HUDEP-2 (cell line): ENCODE results near the gene PRIMA1.

Experiments used
- DNase-seq, 76 experiments: peaks; one replicate each; lab custom pipeline; 2025; ENCODE audit not compliant: unreplicated experiment in 76 of 76; lab: John Stamatoyannopoulos, UW

Gene PRIMA1

GRCh38 chr14:93797536-93797935, 9.3 kb upstream of the PRIMA1 start:
- no peak for DNase-seq

GRCh38 chr14:93797071-93797470, 8.8 kb upstream of the PRIMA1 start:
- DNase-seq = no peak

- DNase-seq = no peak
Observed at GRCh38 chr14:93794756-93795155, 6.5 kb upstream of the PRIMA1 start.

GRCh38 chr14:93793555-93794324, 5.5 kb upstream of the PRIMA1 start:
- no peak for DNase-seq

GRCh38 chr14:93792391-93792790, 4.1 kb upstream of the PRIMA1 start:
- no peak for DNase-seq

- DNase-seq = no peak
Observed at GRCh38 chr14:93790966-93791365, 2.7 kb upstream of the PRIMA1 start.

GRCh38 chr14:93789228-93790130, 1.2 kb upstream of the PRIMA1 start:
- DNase-seq = no peak

- no peak for DNase-seq
Observed at GRCh38 chr14:93788543-93789227, 400 bp upstream of the PRIMA1 start.

GRCh38 chr14:93787465-93788292, 606 bp downstream of the PRIMA1 start:
- no peak for DNase-seq

GRCh38 chr14:93785423-93785822, 2.9 kb downstream of the PRIMA1 start:
- no peak for DNase-seq

GRCh38 chr14:93784878-93785277, 3.4 kb downstream of the PRIMA1 start:
- no peak for DNase-seq

GRCh38 chr14:93780813-93781400, 7.4 kb downstream of the PRIMA1 start:
- DNase-seq = no peak

- DNase-seq = no peak
Observed at GRCh38 chr14:93778856-93779629, 9.2 kb downstream of the PRIMA1 start.

GRCh38 chr14:93778453-93778852, 9.8 kb downstream of the PRIMA1 start:
- no peak for DNase-seq

GRCh38 chr14:93775744-93776143, 12.5 kb downstream of the PRIMA1 start:
- DNase-seq = no peak

GRCh38 chr14:93775158-93775557, 13.1 kb downstream of the PRIMA1 start:
- DNase-seq = no peak

- no peak for DNase-seq
Observed at GRCh38 chr14:93772263-93772662, 16.0 kb downstream of the PRIMA1 start.

GRCh38 chr14:93765970-93766369, 22.3 kb downstream of the PRIMA1 start:
- DNase-seq = no peak

GRCh38 chr14:93765155-93765554, 23.1 kb downstream of the PRIMA1 start:
- DNase-seq = no peak
